ENCODE measurements around the gene RTCB. TPM values are rescaled to one million over a fixed set of nuclear protein-coding genes. Genes with fewer than 3 reads are reported as not detected.

RTCB gene
- total RNA-seq (2022; extraction: Qiagen RNA extraction; ENCODE audit: low read depth) = 80.2 to 85.5 TPM (median 82.9 TPM) in 5 replicates

DNA sequence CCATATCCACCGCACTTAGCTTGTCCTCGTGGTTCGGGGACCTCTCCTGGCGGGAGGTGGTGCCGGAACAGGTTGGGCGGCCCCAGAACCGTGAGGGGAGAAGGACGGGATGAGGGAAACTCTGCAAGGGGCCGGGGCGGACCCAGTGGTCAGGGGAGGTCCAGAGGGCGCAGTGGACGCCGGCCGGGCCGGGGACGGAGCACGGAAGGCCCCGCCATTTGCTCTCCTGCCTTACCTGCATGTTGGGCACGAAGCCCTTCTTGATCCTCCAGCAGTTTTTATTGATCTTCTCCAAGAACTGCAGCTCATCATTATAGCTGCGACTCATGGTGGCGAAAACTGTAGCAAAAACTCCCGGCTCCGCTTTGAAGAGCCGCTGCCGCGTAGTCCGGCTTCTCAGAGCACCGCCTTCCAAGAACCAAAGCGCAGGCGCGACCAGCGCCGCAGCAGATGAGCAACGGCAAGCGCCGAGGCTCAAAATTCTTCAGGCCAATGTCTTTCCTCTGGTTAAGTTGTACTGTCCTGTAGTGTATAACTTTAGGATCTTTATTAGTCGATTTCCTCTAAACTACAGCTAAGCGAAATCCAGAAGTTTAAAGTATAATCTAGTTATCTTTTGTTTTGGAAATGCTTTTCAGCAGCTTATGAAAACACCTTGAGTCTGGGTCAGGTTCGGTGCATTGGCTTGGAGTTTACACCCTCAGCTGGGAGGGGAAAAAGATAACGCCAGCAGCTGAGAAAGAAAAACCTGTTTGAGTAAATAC lies at the start of gene RTCB:
Gene RTCB (minus strand): TSS at position 419 of the 764 bp plus-strand sequence. CDS start 91 bp downstream, at position 328.

DNA sequence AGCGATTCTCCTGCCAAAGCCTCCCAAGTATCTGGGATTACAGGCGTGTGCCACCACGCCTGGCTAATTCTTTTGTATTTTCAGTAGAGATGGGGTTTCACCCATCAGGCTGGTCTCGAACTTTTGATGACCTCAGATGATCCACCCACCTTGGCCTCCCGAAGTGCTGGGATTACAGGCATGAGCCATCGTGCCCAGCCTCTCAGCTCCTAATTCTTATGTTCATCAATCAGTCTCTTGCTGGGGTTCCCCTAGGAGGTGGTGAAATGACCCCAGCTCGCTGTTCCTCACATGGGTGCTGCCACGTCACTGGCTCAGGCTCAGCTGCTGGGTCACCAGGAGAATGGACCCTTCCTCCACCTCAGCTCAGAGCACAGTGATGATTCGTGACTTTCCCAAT lies 54.5 kb downstream of the RTCB start, which contains the start of gene RFPL3:
Gene RFPL3 (plus strand): TSS at position 301 of the 400 bp plus-strand sequence. CDS start 205 bp downstream, outside the sequence.

Other genes starting within 250 kb of the RTCB start
- gene RFPL2, start 207.2 kb downstream of the RTCB start, total RNA-seq (2022; extraction: Qiagen RNA extraction; ENCODE audit: low read depth) = 0.10 to 0.20 TPM (median 0.19 TPM) in 4 of 5 replicates, not detected in the other
- gene SLC5A4, start 156.9 kb downstream of the RTCB start, total RNA-seq (2022; extraction: Qiagen RNA extraction; ENCODE audit: low read depth) = not detected in 5 replicates
- gene RFPL3, start 54.4 kb downstream of the RTCB start, total RNA-seq (2022; extraction: Qiagen RNA extraction; ENCODE audit: low read depth) = not detected in 5 replicates
- gene BPIFC, start 52.2 kb upstream of the RTCB start, total RNA-seq (2022; extraction: Qiagen RNA extraction; ENCODE audit: low read depth) = not detected in 5 replicates
- gene FBXO7, start 62.6 kb upstream of the RTCB start, total RNA-seq (2022; extraction: Qiagen RNA extraction; ENCODE audit: low read depth) = 71.6 to 78.2 TPM (median 74.1 TPM) in 5 replicates

Measured in A549 treated with DMSO at 1 μM for 4 hours (cell line).